NCI-H2171 (cell line): ENCODE results near the gene PTPRK.
"Not testable (repeated sequence)": the region's sequence is repeated elsewhere in the genome, so short reads cannot be mapped to it uniquely, and the experiment has no call there.

Experiments used
- DNase-seq: peaks from one replicate; lab custom pipeline; 2025; lab: John Stamatoyannopoulos, UW

Gene PTPRK

DNA sequence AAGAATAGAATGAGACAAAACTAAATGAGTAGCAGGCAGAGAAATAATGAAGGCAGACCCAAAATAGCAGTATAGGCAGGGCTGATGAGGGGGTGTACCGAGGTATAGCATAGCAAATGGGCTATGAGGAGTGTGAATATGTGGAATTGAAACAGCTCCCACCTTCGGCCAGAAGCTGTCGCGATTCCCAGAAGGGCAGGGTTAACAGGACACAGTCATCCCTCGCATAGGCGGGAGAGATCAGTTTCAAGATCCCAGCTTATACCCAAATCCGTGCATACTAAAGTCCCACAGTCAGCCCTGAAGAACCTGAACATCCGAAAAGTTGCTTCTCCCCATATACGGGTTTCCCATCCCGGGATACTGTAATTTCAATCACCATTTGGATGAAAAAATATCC, 82.7 kb downstream of the PTPRK start:
- DNase-seq, result no peak

DNA sequence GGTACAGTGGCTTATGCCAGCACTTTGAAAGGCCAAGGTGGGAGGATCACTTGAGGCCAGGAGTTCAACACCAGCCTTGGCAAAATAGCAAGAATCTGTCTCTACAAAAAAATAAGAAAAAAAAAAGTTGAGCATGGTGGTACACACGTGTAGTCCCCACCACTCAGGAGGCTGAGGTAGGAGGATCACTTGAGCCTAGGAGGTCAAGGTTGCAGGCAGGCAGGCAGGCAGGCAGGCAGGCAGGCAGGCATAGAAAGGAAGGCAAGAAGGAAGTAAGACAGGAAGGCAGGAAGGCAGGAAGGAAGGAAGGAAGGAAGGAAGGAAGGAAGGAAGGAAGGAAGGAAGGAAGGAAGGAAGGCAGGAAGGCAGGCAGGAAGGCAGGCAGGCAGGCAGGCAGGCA, 85.6 kb downstream of the PTPRK start:
- not testable (repeated sequence) for DNase-seq

DNA sequence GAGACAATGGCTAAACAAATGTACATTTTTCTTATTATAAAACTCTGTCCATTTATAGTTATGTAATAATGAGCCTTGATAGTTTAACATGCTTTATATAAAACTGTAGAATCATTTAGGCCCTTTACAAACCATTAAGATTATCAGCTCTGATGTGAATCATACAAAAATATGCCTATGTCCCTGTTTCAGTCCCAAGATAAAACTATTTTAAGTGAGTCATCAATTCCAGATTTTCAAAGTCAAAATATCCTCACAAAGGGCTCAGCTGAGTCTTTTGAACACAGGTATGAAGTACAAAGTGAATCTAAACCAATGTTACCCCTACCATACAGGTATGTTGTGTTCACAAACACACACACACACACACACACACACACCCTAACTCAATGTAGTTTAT, 88.0 kb downstream of the PTPRK start:
- DNase-seq, result no peak

DNA sequence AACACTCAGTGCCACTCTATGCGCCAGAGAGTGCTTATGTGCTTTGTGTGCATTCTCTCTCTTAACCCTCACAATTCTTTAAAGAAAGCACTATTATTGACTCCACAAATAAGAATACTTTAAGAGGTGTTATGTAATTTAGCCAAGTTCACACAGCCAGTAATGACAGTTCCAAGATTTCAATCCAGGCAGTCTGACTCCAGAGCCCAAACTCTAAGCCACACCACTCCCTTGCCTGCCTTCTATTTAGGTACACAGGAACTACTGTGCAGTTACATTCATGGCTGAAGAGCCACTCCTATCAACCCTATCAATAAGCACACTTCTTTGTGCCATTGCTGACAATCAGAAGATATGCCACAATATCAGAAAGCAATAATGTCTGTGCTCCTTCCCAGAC, 93.3 kb downstream of the PTPRK start:
- no peak for DNase-seq

DNA sequence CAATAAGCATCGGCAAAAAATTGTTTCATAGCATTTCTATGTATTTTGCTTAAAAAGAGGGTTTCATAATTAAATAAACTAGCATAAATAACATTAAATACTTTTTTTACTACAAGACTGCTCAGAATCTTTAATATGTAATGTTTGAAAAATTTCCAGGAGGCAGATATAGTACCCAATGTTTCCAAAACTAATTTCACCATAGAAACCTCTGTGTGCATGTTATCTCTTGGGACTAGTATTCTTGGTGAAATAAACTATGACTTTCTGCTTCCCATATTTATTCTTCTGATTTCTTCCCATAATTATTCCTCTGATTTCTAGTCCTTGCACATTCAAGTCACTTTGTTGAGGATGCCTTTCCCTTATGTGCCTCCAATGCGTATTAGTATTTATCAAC, 94.5 kb downstream of the PTPRK start:
- DNase-seq, result no peak

DNA sequence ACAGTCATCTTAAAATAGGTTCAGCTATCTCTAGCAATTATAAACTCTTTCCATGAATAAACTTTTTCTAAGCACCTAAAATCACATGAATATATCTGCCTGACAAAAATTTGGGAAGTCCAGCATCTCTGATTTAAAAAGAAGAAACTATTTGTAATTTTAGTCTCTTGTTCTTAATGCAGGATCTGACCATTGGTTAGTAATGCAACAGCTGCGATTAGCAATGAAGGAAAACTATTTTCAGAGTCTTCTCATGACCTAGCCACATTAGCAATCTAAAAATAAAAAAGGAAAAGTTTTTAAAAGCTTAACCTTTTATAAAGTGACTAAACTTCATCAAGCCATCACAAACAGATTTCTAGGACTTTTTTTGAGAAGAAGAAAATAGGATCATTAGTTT, 97.5 kb downstream of the PTPRK start:
- no peak for DNase-seq

DNA sequence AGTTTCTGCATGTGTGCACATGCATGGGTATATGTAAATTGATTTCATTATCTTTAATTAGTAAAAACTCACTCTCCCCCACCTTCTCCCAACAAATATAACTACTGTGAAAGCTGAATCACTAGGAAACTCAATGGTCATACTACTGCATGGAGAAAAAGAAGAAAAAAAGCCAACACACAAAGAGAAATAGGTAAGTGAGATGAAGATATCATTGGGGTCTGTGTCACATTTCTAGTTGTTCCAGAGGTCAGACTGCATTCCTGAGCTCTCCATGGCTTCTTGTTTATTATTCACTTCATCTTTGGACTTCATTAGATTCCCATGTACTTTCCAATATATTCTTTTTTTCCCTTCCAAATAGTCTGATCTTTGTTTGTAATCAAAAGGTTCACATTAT, 98.2 kb downstream of the PTPRK start:
- no peak for DNase-seq

DNA sequence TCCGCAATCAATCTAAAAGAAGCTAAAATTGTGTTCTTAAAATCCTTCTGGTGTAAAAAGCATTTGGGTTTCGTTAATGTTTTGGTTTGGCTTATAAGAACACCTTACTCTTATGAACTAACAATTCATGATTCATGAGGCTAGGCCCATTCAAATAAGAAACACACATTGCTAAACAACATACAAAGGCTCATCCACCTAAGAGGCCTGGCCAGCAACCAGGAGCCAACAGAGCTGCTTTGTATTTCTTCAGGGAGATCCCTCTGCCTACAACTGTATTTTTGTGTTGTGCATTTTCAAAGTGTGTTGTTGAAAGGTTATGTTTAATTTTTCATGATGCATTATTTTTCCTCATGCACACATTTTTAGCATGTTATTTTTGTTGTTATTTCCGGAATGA, 98.6 kb downstream of the PTPRK start:
- no peak for DNase-seq

DNA sequence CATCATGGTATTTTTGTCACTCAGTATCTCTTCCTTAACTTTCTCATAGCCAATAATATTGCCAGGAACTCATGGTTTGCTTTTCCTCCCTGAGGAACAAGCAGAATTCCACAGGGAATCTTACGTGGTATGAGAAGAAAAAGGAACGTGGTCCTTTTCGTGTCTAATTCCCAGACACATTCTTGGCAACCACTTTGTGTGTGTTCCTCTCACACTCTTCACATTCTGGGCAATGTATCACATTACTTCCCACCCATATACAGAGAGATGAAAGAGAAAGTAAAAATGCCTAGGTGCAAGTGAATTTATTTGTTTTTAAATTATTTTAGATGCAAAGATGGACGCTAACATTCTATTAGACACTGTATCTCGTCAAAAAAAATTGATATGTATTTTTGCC, 102.7 kb downstream of the PTPRK start:
- DNase-seq, result no peak

DNA sequence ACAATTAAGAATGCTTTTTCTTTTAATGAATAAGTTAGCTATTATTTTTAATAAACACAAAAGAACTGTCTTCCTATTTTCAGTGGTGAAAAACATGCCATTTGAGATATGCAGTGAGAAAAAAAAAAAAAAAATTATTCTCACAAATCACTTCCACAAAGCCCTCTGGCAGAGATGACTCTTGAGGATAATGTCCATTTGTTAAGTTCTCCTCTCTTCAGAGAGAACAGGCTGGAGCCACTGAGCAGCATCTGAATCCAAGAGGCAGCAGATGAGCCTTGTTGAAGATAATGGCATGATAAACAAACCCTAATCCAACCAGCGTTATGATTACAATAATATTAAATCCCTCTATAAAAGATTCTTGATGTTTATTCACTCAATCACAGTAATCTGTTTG, 105.0 kb downstream of the PTPRK start:
- no peak for DNase-seq

DNA sequence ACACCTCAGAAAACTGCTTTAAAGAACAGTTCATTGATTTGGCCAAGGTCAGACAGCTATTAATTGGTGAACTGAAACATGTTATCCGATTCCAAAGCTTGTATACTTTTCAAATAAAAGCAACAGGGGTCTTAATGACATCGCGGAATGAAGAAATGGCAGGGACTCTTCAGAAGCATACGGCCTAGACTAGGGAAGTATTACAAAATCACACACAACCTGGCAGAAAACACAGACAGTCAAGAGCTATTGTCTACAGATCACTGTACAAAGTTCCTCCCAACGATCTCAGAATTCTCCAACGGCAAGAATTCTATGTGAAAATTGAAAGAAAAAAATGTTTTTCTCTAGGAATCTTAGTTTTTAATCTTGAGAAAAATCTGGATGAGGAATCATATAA, 105.5 kb downstream of the PTPRK start:
- DNase-seq, result no peak

DNA sequence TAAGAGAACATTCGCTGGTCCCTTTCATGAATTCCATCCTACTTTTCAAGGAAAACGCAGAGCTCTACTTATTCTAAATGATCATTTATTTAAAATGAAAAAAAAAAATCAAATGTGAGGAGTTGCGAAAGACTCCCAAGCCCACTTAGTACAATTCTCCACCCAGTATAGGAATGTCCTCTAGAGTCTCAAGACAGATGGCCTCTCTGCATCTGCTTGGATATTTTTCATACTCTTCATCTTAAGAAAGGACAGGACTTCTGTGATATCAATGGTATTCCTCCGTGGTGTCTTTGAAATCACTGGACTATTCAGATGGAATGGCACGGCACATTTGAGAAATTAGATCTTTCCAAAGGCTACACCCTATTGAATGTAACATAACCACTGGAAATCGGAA, 107.1 kb downstream of the PTPRK start:
- DNase-seq, result no peak

DNA sequence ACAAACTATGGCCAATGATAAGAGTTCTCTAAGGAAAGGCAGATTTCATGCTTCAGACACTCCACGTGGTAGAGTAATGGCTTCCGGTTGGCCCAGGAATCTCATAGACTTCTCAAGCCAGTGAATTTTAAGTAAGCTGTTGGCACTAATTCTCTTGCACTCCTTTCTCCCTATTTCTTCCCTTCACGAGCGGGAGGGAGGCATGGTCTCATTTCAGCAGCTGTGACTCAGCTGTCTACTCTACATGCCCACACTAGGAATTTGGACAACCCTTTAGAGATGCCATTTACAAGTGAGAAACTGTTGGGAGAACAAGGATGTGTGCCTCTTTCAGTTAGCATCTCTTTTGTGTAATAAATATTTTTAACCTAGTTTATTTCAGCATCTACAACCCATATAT, 107.7 kb downstream of the PTPRK start:
- DNase-seq, result no peak

DNA sequence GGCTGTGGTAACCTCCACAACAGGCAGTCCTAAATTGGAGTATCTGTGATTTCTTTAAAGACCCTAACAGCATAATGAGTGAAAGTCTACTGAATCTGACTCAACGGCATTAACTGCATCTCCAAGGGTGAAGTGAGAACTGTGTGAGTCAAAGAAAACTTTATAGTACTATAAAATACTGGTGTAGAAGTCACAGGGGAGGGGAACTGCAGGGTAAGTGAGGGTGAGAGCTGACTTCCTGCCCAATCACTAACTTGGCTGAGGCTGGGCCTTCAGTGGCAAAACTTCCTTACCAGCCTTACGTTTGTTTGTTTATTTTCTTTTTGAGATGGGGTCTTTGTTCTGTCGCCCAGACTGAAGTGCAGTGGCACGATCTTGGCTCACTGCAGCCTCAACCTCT, 109.8 kb downstream of the PTPRK start:
- DNase-seq, result no peak

DNA sequence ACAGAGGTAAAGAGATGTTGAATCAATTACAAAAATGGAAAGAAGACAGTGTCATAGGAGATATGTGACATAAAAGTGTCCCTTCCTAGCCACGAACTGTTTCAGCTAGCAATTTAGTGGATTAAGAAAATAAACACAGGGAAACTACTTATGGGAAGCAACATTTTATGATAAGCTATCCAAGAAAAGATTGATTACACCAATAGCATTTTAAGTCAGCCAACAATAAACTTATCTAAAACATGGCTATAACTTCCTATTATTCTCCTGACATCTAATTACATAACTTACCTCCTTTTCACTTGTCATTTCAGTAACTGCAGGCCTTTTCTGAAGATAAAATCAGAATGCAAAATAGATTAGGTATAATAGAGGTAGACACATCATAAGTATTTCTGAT, 111.4 kb downstream of the PTPRK start:
- no peak for DNase-seq

DNA sequence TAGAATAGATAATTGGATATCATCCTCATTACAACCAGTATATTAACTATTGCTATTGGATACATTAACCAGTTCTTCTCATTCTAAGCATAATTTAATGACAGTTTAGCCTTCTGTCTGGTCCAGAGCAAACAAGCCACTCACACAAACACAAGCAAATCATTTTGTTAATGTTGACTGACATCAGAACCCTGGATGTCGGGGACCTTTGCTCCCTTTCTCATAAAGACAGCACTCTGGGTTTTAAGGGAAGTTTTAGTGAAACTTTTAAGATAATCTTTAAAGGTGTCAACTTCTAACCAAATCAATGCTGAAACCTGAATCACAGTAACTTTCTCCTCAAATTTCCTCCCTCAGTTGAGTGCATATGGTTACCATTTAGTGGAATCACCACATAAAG, 113.9 kb downstream of the PTPRK start:
- no peak for DNase-seq

DNA sequence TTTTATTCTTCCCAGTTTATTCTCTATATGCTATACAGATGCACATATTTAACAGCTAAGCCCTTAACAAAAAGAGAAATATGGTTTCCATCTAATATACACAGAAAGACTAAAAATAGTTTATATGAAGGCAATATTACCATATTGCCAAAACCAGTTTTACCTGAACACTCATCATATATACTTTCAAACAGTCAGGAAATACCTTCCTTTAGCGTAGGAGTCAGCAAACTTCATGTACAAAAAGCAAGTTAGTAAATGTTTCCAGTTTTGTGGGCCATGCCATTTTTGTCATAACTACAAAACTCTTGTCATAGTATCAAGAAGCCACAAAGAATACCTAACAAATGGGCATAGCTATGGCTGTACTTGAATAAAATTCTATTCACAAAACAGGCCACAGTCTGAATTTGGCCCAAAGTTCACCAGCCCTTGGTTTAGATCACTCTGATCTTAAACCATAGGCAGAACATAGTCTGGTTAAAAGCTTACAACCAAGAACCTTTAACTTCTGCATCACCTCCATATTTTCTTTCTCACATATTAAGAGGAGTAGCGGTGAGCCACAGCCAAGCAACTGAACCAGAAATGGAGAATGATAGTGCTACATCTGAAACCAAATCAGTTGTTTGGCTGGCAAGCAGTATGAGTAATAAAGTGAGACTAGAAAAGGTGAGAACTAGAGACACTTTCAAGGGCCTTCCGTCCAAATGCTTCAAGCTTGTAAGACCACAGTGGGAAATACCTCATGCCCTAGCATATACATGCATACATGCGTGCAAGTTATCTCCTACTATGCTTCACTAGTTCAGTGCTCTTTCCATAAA, 116.6 kb downstream of the PTPRK start:
- DNase-seq, result no peak

DNA sequence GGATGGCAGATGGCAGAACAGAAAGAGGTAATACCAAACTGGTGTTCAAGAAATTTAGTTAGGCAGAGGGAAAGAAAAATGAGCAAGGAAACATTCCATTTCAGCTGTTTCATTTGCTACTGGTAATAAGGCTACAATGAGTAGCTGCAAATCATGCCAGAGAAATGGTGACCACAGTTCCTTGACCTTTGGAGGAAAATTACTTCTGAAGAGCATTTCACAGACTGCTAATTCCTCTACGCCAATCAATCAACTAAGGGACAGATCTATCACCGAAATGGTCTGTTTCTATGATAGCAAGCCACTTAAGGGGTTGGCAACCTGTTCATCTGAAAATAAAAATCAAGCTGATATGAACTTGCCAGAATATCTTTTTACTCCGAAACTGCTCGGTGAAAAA, 119.5 kb downstream of the PTPRK start:
- no peak for DNase-seq

DNA sequence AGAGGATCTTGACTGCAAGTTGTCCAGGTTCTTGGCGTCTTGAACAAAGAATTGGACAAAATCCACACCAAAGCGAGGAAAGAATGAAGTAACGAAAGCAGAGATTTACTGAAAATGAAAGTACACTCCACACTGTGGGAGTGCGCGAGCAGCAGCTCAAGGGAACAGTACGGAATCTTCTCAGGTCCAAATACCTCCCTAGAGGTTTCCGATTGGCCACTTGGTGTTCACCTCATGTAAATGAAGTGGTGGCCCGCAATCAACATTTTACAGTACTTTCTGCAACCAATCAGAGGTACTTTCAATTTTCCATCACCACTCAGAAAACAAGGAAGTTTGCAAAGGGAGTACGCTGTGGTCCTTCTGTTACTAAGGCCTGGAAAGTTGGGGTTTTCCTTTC, 122.4 kb downstream of the PTPRK start:
- no peak for DNase-seq

DNA sequence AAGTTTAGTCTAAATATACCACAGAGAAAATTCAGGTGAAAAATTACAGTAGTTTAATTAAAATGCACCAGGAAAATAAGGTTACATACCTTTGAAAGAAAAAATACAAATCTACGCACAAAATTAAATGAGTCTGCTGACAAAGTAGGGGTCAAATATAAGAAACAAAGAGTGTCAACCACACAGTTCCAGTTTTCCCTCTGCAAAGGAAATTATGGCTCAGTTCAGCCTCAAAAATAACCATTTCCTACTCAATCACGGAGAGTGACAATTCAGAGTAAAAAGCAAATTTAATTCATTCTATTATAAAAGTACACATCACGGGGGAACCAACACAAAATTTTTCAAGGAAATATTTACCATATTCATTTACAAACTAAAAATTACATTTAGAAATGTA, 124.8 kb downstream of the PTPRK start:
- no peak for DNase-seq

DNA sequence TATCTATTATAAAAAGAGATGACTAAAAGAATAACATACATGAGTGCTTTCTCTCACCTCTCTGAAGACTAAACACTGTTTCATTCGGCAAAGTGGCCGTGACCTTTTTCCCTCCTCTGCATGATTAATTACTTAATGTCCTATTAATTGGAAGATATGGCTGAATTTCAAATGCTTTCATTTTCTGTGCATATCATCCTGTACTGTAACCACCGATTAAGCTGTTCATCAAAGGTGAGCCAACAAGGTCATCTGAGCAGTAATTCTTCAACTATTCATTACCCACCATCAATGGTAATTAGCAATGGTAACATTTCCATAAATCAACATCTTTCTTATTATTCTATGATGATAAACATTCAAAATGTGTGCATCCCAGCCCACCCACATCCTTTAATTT, 125.2 kb downstream of the PTPRK start:
- DNase-seq, result no peak

DNA sequence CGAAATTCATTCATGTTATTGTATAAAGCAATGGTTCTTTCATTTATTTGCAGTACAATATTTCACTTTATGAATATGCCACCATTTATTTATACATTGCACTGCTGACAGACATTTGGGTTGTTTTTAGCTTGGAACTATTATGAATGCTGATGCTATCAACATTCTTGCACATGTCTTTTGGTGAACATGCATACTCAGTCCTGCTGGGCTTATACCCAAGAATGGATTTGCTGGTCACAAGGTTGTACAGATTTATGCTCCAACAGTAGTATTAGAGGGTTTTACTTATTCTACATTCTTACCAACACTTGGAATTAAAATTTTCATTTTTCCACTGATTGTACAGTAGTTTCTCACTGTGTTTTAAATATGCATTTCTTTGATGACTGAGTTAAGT, 126.2 kb downstream of the PTPRK start:
- no peak for DNase-seq

DNA sequence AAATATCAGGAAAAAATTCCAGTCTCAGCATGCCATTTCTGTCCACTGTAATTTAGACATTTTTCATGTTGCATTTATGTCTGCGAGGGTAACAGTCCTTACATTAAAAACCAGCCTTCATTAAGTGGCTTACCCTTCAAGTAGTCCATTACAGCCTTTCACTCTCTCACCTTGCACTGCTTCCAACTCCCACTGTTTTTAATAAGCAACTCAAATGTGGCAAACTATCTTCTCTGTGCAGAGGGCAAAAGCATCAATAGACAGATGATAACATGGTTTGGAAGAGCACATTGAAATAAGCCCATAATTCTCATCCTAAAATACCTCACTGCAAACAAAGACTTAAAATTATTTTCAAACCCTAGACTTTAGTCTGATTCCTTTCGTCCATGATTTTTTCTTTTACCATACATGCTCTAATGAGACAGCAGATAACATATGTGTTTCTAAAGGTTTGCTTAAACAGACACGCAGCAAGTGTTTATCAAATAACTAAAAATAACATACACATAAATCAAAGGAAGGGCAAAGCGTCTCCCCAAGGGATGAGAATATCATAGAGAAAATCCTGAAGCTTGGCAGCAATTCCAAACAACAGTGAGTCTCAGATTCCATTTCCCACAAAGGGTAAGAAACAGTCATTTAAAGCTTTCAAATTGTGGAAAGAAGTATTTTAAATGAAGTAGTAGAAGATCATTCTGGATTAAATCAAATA, 130.4 kb downstream of the PTPRK start:
- no peak for DNase-seq

DNA sequence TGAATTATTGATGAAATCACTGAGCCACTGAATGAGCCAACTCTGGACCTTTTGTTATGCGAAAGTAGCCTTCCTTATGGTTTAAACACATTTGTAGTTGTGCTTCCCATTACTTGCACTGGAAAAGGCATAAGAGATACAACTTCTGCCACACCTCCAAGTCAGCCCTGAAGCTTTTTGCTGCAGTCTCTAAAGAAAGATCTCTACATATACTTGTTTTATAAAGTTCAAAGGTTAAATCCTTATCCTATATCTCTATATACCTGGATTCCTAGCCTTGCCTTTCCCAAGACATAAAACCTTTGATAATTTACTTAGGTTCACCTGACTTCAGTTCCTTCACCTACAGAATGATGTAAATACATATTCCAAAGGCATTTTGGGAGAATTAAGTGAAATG, 132.0 kb downstream of the PTPRK start:
- no peak for DNase-seq
